ENCODE measurements around the gene BEND5. TPM values are rescaled to one million over a fixed set of nuclear protein-coding genes. Genes with fewer than 3 reads are reported as not detected.

BEND5 gene
- total RNA-seq, 1 experiment from 2014 or later: not detected

DNA sequence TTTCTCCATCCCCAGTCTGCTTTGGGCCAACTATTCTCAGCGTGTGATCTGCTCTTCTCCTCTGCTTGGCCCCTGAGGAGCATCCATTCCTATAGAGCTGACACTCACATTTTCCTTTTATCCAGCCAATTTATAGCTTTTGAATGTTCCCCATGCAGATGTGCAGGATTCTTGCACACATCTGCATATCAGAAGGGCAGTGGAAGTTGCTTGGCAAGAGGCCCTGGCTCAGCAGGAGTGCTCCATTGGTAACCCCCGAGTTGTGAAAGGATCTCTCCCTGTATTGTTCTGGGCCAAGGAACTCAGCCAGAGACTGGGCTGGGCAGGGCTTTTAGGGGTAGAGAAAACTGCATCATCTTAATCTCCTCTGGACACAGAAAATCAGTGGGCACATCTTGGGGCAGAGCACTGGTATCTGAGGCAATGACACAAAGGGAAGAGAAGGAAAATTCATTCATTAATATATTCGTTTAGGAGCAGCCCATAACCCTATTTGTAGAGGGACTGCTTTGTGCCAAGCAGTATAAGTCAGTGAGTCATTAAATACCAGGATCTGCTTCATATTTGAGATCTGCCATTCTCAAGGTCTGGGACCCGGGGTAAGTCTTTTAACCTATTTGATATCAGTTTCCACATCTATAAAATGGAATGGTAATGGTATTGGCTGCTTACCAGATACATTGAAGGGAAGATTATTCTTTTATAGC, 31.0 kb upstream of the BEND5 start:
- no peak overlapping the region for H3K4me3 ChIP-seq (ENCODE audit: low read depth in 2 of 2, low read length in 2 of 2)
- no peak for DNase-seq (ENCODE audit: low read depth, low spot score)
- no peak for ATAC-seq
- no TSS peak for BruUV-seq (replicated peaks)
- no peak overlapping the region for H3K27ac ChIP-seq (ENCODE audit: low read length)
- ChIA-PET CTCF (no interaction called here), POLR2A (no interaction called here)
- in situ Hi-C loops (cut with HindIII; ENCODE audit: low pct_unique_long_range_greater_than_20kb, low sequenced_read_pairs): no loop called here
- no peaks in the 10 kb centered on the region for H3K9me3 ChIP-seq (ENCODE audit: control insufficient read depth, insufficient read depth, low read depth, low read length)
- no peaks in the 10 kb centered on the region for H3K36me3 ChIP-seq (ENCODE audit: control insufficient read depth, insufficient read depth, low read length)
- H3K27me3 ChIP-seq (ENCODE audit: control insufficient read depth, insufficient read depth, low read length): no peaks in the 10 kb centered on the region
- intact Hi-C loops (cut with micrococcal nuclease; ENCODE audit: unreplicated experiment): no loop called here
- H3K4me1 ChIP-seq (ENCODE audit: control insufficient read depth, insufficient read depth, low read length): no peaks in the 10 kb centered on the region
- TF ChIP-seq, protein P1, sequence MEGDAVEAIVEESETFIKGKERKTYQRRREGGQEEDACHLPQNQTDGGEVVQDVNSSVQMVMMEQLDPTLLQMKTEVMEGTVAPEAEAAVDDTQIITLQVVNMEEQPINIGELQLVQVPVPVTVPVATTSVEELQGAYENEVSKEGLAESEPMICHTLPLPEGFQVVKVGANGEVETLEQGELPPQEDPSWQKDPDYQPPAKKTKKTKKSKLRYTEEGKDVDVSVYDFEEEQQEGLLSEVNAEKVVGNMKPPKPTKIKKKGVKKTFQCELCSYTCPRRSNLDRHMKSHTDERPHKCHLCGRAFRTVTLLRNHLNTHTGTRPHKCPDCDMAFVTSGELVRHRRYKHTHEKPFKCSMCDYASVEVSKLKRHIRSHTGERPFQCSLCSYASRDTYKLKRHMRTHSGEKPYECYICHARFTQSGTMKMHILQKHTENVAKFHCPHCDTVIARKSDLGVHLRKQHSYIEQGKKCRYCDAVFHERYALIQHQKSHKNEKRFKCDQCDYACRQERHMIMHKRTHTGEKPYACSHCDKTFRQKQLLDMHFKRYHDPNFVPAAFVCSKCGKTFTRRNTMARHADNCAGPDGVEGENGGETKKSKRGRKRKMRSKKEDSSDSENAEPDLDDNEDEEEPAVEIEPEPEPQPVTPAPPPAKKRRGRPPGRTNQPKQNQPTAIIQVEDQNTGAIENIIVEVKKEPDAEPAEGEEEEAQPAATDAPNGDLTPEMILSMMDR (IDR thresholded peaks at IDR 0.05): no peak
- TF ChIP-seq POLR2AphosphoS5 (IDR thresholded peaks at IDR 0.05; ENCODE audit: low read depth, low read length): no peak
- TF ChIP-seq, protein P2, sequence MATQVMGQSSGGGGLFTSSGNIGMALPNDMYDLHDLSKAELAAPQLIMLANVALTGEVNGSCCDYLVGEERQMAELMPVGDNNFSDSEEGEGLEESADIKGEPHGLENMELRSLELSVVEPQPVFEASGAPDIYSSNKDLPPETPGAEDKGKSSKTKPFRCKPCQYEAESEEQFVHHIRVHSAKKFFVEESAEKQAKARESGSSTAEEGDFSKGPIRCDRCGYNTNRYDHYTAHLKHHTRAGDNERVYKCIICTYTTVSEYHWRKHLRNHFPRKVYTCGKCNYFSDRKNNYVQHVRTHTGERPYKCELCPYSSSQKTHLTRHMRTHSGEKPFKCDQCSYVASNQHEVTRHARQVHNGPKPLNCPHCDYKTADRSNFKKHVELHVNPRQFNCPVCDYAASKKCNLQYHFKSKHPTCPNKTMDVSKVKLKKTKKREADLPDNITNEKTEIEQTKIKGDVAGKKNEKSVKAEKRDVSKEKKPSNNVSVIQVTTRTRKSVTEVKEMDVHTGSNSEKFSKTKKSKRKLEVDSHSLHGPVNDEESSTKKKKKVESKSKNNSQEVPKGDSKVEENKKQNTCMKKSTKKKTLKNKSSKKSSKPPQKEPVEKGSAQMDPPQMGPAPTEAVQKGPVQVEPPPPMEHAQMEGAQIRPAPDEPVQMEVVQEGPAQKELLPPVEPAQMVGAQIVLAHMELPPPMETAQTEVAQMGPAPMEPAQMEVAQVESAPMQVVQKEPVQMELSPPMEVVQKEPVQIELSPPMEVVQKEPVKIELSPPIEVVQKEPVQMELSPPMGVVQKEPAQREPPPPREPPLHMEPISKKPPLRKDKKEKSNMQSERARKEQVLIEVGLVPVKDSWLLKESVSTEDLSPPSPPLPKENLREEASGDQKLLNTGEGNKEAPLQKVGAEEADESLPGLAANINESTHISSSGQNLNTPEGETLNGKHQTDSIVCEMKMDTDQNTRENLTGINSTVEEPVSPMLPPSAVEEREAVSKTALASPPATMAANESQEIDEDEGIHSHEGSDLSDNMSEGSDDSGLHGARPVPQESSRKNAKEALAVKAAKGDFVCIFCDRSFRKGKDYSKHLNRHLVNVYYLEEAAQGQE (IDR thresholded peaks at IDR 0.05; ENCODE audit: insufficient read depth in 1 of 2, low read depth in 2 of 2, low read length in 1 of 2): no peak
- TF ChIP-seq TCF7L2 (IDR thresholded peaks at IDR 0.05; ENCODE audit: low read depth, low read length): no peak
- no peak for TF ChIP-seq SIN3A (IDR thresholded peaks at IDR 0.05; ENCODE audit: borderline replicate concordance, insufficient read depth, low read depth, low read length)

DNA sequence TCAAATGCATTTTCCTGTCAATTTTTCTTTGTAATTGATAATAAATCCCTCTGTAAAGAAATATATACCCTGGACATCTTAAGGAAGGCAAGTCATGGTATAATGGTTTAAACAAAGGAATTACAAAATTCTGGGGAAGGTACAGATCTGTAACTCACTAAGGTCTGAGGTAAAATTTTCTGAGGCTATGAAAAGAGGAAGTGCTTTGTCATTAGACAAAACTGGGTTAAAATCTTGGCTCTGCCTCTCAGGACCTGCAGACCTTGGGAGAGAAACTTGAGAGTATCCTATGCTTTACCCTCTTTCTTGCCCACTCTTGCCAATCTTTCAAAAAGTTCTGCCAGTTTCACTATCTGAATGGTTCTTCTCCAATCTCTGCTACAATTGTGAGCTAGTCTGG, 26.8 kb upstream of the BEND5 start:
- BruUV-seq (replicated peaks): no TSS peak
- intact Hi-C loops (cut with micrococcal nuclease; ENCODE audit: unreplicated experiment) (no loop called here), in situ Hi-C loops (cut with HindIII; ENCODE audit: low pct_unique_long_range_greater_than_20kb, low sequenced_read_pairs) (no loop called here)
- ChIA-PET POLR2A (no interaction called here), CTCF (no interaction called here)
- Histone ChIP-seq H3K9me3 (ENCODE audit: control insufficient read depth, insufficient read depth, low read depth, low read length) (no peaks in the 10 kb centered on the region), H3K27ac (ENCODE audit: low read length) (no peak overlapping the region), H3K4me3 (ENCODE audit: low read depth in 2 of 2, low read length in 2 of 2) (no peak overlapping the region), H3K4me1 (ENCODE audit: control insufficient read depth, insufficient read depth, low read length) (no peaks in the 10 kb centered on the region), H3K27me3 (ENCODE audit: control insufficient read depth, insufficient read depth, low read length) (no peaks in the 10 kb centered on the region), H3K36me3 (ENCODE audit: control insufficient read depth, insufficient read depth, low read length) (no peaks in the 10 kb centered on the region)
- TF ChIP-seq, protein P1 (IDR thresholded peaks at IDR 0.05): no peak
- TF ChIP-seq, protein P2 (IDR thresholded peaks at IDR 0.05; ENCODE audit: insufficient read depth in 1 of 2, low read depth in 2 of 2, low read length in 1 of 2): no peak
- ATAC-seq (no peak), DNase-seq (ENCODE audit: low read depth, low spot score) (no peak)
